GM19193 (cell line): Measurements from ENCODE around the gene HS6ST3.

Source experiments
- POLR2A ChIP-seq: IDR thresholded peaks from 4 replicates; pipeline ENCODE4 v1.6.1; 2011; ENCODE audit not compliant: insufficient read depth, insufficient read length; ENCODE audit errors: extremely low read depth

Gene HS6ST3

DNA sequence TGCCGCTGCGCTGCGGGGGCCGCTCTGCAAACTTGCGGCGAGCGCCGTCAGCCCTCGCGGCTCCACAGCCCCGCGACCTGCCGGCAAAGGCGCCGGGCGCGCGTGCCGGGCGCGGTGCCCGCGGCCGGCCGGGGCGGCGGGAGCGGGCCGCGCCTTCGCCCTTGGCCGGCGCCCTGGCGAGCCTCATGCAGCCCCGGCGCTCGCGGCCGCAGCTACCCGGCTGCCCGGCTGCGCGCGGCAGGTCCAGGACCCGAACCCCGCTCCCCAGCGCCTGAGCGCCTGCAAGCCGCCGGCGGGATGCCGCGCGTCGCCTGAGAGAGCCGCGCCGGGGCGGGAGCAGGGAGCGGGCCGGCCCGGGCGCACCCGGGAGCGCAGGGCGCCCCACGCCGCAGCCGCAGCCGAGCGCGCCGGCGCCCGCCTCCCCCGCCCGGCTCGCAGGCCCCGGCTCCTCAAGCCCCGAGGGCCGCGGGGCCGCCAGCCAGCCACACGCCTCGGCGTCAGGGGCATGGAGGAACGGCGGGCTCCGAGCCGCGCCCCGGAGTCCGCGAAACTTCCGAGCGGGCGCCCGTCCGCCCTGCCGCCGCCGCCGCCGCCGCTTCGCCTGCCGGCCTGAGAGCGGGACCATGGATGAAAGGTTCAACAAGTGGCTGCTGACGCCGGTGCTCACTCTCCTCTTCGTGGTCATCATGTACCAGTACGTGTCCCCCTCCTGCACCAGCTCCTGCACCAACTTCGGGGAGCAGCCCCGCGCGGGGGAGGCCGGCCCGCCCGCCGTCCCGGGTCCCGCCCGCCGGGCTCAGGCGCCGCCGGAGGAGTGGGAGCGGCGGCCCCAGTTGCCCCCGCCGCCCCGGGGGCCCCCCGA lies 564 bp downstream of the HS6ST3 start:
- no peak for TF ChIP-seq POLR2A

DNA sequence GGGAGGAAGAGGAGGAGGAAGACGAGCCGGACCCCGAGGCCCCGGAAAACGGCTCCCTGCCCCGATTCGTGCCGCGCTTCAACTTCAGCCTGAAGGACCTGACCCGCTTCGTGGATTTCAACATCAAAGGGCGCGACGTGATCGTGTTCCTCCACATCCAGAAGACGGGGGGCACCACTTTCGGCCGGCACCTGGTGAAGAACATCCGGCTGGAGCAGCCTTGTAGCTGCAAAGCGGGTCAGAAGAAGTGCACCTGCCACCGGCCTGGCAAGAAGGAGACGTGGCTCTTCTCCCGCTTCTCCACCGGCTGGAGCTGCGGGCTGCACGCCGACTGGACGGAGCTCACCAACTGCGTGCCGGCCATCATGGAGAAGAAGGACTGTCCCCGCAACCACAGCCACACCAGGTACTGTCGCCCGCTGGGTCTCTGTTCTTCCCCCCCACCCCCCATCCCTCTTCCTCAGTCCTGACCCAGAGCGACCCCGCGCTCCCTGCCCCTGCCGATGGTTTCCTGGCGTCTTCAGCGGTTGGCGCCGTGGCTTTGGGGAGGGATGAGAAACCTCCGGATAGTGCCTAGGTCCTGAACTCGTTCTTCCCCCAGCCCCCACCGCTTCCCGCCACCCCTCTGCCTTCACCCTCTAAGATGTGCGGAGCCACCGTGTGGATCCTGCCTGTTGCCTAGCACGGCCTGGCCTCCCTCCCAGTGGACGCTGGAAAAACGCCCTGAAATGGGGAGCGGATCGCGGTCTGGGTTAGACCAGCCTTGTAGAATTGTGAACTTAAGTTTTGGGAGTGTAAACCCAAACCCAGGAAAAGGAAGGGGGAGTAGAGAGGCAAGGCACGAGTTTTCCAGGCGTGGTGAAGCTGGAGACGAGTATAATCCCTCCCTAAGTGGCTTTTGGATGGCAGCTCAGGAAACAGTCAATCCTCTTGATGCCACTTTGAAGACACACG lies 1.5 kb downstream of the HS6ST3 start:
- no peak for TF ChIP-seq POLR2A

DNA sequence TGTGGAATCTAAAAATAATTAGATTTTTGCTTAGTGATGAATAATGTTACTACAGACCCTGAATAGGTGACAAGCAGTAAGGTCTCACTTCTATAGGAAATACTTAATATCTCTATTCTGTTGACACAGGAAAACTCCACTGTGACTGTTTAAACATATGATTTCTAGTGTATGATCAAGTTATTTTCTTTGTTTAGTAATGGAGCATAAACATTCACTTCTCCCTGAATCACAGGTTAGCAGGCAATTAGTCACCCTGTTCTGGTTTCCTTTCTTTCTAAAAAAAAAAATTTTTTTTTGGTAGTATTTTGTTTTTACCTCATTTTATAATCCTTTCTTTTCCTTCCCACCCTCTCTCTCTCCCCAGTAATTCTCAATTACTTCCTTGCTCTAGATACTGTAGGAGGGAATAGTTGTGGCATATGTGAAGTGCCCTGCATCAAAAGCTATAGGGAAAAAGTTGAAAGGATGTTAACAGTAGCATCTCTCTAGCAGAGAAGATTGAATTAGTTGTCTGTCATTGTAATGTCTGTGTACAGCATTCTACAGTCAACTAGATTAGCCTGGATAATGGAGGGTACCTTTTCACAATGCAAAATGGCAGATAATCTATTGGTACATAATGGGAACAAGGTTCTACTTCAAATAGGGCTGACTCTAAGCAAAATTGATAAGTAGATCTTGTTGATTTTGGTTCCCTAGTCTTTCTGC lies 3.5 kb downstream of the HS6ST3 start:
- no peak for TF ChIP-seq POLR2A

DNA sequence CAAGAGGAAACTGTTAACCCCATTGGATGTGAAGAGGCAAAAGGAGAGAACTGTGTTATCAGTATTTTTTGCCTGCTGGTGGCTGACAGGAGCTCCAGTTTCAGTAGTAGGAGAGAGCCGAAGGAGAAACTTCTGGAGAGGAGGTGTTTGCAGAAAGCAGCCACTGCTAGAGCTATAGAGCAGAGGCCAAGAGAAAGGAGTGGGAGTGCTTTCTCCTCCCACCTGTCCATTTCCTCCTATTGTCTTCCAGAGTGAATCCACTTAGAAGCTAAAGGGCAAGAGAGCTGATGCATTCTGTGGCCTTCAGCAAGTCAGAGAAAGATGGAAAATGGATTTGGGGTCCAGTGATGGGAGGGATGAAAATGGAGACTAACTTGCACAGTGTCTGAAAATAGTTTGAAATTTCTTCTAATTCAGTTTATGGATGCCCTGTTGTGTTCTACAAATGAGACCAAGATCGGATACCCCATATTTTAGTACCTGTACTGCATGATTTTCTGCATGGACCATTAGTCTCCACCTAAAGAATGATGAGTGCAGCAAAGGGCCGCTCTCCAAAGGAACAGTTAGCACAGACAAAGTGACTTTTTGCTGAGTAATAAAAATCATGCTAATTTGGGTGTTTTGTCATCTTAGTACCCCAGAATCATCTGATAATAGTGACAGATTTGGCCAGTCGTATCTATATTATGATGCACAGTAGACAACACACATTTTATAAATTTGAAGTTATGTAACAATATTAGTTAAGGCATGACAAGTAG lies 10.7 kb downstream of the HS6ST3 start:
- TF ChIP-seq POLR2A: no peak

DNA sequence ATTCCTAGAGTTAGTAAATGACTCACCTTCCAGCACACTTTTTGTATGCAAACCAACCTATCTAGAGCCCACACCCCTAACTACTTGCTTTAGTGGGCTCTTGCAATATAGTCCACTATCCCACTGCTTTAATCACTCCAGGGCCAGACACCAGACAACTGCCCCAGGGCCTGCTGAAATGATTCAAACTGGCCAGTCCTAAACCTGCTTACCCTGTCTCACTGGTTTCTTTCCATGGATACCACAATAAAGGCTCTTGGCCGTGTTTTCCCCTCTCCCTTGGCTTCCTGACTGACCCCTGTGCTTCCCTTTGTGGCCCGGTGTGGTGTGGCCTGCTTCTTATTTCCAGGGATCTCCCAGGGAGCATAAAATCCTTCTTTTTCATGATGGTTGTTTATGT lies 14.6 kb downstream of the HS6ST3 start:
- no peak for TF ChIP-seq POLR2A

DNA sequence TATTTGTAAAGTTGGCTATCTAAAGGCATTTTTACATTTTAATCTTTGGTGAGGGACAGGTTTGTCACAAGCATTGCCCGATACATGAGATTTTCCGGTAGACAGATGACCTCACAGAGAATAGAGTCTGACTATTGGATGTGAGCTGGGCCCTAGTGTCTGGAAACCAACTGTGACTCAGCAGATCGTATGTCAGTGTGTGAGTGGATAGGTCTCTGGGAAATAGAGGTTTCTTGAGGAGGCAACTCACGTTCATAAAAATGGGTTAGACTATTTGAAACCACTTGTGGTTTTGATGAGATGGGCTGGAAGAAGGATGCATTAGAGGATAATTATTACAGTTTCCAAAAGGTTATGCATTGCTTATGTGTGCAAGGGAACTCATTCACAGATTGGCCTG lies 19.2 kb downstream of the HS6ST3 start:
- no peak for TF ChIP-seq POLR2A

DNA sequence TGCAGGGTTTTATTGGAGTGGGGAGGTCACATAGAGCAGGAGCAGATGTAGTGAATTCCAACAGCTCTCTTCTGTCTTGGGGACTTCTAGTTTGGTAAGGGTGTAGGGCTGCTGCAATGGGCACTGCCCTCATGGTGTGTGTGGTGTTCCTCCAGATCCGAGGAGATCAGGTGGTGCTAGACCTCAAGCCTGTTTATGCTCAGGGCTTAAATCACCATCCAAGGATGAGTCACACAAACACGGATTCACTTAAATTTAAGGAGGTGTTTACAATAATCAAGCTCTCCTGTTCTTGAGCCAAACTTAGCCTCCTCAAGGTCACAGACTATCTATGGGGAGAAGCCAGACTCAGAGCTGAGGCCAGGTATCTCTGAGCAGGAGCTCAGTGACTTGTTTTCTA lies 23.0 kb downstream of the HS6ST3 start:
- TF ChIP-seq POLR2A: no peak

DNA sequence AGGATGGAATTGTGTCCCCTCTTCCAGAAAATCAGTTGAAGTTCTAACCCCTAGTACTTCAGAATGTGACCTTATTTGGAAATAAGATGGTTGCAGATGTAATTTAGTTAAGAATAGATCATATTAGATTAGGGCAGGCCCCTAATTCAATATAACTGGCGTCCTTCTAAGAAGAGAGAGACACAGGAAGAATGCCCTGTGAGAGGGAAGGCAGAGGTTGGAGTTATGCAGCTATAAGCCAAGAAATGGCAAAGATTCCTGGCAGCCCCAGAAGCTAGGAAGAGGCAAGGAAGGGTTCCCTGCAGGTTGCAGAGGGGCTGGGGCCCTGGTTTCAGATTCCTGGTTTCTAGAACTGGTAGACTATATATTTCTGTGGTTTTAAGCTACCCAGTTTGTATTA lies 30.0 kb downstream of the HS6ST3 start:
- TF ChIP-seq POLR2A: no peak

DNA sequence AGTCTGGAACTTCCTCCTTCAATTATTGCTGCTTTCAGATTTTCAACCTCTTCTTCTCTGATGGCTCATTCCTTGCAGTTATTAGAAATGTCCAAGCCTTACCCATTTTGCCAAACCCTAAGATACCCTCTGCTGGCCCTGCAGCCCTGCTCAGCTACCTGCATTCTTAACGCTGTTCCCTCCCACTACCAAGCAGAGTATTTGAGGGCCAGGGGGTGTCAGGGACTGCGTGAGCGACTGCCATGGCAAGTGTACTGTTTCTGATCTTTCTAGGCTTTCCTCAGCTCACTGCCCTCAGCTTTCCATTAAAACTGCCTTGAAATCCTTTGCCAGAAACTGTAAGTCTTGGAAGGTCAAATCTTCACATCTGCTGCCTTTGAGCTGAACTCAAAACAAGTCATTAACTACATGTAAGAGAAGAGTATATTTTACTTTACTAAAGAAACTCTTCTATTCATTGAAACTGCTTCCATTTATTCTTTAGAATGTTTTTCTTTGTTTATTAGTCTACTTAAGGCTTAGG lies 41.0 kb downstream of the HS6ST3 start:
- TF ChIP-seq POLR2A: no peak

DNA sequence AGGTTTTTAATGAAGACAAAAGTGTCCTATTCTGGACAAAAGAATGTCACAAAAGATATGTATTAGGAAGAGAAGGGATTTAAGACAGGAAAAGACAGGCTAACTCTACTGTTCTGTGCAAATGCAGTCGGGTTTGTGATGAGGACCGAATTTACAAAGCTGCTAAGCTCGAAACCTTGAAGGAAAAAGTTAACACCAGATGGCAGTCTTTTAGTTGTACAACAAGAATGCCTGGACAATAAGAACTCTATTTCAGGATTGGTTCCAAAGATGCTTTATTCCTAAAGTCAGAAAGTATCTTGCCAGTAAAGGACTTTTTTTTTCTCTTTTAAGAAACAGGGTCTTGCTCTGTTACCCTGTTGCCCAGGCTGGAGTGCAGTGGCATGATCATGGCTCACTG lies 51.1 kb downstream of the HS6ST3 start:
- TF ChIP-seq POLR2A: no peak

DNA sequence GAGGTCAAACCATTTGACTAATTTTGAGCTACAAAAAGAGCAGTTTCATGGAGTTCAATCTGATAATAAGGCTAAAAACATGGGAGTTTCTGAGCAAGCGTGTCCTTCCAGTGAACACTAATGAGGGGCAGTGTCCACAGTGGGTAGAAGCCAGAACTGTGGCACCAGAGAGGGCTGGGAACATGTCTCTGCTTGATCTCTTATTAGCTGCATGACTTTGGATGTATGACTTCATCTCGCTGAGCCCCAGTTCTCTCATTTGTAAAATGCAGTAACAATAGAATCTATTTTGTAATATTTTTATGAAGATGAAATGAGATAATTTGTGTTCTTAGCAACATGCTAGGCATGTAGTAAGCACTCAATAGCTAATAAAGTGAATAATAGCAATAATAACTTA lies 69.8 kb downstream of the HS6ST3 start:
- no peak for TF ChIP-seq POLR2A

DNA sequence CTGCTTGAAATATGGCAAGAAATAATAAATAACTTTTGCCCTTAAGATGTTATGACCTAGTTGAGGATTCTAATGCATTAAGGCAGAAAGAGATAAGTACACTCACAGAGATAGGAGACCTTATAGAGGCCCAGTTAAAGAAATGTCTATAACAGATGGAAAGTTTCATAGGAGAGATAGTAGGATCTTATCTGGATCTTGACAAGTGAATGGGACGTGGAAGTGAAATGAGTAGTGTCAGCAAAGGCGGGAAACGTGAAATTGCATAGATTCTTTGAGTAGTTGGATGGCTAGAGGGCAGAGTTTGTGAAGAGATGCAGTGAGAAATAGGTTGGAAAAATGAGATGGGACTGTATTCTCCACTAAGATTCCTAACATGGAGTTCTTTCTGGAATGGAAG lies 71.2 kb downstream of the HS6ST3 start:
- TF ChIP-seq POLR2A: no peak

DNA sequence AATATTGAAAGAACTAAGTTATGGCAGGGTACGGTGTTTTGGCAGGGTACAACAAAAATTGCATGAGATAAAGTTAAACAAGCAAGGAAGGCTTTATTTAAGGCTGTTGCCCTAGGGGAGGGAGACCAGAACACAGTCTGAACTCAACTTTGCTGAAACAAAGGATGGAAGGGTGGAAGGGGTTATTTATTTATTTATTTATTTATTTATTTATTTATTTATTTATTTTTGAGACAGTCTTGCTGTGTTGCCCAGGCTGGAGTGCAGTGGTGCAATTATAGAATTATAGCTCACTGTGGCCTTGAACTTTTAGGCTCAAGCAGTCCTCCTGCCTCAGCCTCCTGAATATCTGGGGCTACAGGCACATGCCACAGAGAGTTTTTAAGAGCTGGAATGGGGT lies 75.9 kb downstream of the HS6ST3 start:
- TF ChIP-seq POLR2A: no peak

DNA sequence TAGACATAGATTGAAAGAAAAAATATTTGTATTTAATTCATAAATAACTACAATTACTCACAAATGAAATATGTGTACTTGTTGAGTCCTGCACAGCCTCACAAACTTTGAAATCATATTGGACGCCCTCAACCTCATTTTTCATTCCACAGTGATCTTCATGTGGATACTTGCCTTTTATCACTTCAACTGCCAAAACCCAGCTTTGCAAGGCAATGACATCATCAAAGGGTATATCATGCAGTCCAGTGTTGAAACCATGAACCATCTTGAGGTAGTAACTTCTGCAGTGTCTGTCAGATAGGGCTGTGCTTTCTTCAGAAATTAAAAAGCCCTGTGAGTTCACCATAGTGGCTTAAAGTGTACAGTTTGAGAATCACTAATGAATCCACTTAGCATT lies 82.2 kb downstream of the HS6ST3 start:
- no peak for TF ChIP-seq POLR2A
